Pancreas (tissue), 10 donors: ENCODE results near the gene MAPK12. TPM values are rescaled to one million over a fixed set of nuclear protein-coding genes. Genes with fewer than 3 reads are reported as not detected.
A peak's percentile ranks its signal among the peaks of the same experiment; 100 is the strongest.

ENCODE experiments used
- ATAC-seq, 4 donors: fragments of 200-7000 bp; cut with Tn5 transposase; one replicate each; pipeline versions ENCODE4 v1.8.0 to v1.9.1; 2020; ENCODE audit warnings: mild to moderate bottlenecking in 4 of 4, moderate library complexity in 4 of 4
- DNase-seq, 6 donors: peaks; one replicate each; pipeline ENCODE4 v3.0.0-alpha.2; 2020
- FAIRE-seq: peaks from 2 replicates; lab custom pipeline; 2012; peaks lifted over from hg19 to GRCh38; lab: Jason Lieb, UNC
- H3K27ac ChIP-seq, 4 donors: fragments of 200-600 bp; sonication (generic); 1 replicate in 3 of 4; 2 replicates in 1 of 4; pipeline versions ENCODE4 v1.5.0 to v1.8.0; 2020
- H3K27me3 ChIP-seq, 4 donors: fragments of 200-600 bp; one replicate each; pipeline ENCODE4 v1.8.0; 2021
- H3K36me3 ChIP-seq, 3 donors: fragments of 200-600 bp; sonication (generic) in 1 of 3; one replicate each; pipeline versions ENCODE4 v1.5.0 to v1.8.0; 2020 to 2021
- H3K4me1 ChIP-seq, 3 donors: fragments of 200-600 bp; one replicate each; pipeline ENCODE4 v1.8.0; 2021
- H3K4me3 ChIP-seq, 4 donors: fragments of 200-600 bp; sonication (generic) in 2 of 4; one replicate each; pipeline versions ENCODE4 v1.5.0 to v1.8.0; 2020 to 2021
- H3K9me3 ChIP-seq, 4 donors: fragments of 200-600 bp; one replicate each; pipeline ENCODE4 v1.8.0; 2021
- WGBS, 2 donors: extraction: QIAGEN DNeasy Blood & Tissue Kit; methylation state at CpG; one replicate each; pipeline ENCODE4 v1.1.7; 2013; 5-methylcytosine and 5-hydroxymethylcytosine counted together
- intact Hi-C, 3 donors: fragments of 100-400 bp; cut with DNase I; formaldehyde crosslinking; loops; one replicate each; pipeline versions ENCODE4 v1.11.1 to v1.14.2; 2022
- polyA plus RNA-seq, 2 donors: library from polyadenylated mRNA; stranded (reverse); fragments of 200-250 nt; gene quantifications; one replicate each; pipeline ENCODE4 v1.2.3, GENCODE V29; 2013
- total RNA-seq, 6 donors: library from RNA; stranded (reverse); fragmentation: NEBNext Ultra II Directional in 4 of 6; extraction: Animal tissue kit (Norgen Biotek cat#: 25700) in 4 of 6; gene quantifications; one replicate each; pipeline versions ENCODE4 v1.2.1 to v1.2.4, GENCODE V29; 2021 to 2023
- TF ChIP-seq, protein P1 (sequence below), 4 donors: fragments of 200-600 bp; sonication (generic) in 3 of 4; IDR thresholded peaks; one replicate each; pipeline versions ENCODE4 v1.5.0 to v1.8.0; 2021; ENCODE audit warnings: antibody characterized with exemption in 4 of 4
- donor health status: healthy with polysubstance abuse.
- donor health status: DM: no; HTN: no; CAD: no; lungs with moderate emphysema.
- donor health status: DM: no; HTN: no; CAD: no.
- donor health status: control.
- donor health status: control.
- donor health status: Bipolar disorder and iron deficiency.
- donor health status: DM: yes; HTN: yes; CAD: no.
- donor health status: DM: no; HTN: no; CAD: no.
- donor health status: DM: no; HTN: no; CAD: no.
- donor health status: DM: yes; HTN: yes; CAD: no.

MAPK12 gene
- total and polyA plus RNA-seq, 8 donors = 0.88 to 19.2 (median 2.4) TPM

DNA sequence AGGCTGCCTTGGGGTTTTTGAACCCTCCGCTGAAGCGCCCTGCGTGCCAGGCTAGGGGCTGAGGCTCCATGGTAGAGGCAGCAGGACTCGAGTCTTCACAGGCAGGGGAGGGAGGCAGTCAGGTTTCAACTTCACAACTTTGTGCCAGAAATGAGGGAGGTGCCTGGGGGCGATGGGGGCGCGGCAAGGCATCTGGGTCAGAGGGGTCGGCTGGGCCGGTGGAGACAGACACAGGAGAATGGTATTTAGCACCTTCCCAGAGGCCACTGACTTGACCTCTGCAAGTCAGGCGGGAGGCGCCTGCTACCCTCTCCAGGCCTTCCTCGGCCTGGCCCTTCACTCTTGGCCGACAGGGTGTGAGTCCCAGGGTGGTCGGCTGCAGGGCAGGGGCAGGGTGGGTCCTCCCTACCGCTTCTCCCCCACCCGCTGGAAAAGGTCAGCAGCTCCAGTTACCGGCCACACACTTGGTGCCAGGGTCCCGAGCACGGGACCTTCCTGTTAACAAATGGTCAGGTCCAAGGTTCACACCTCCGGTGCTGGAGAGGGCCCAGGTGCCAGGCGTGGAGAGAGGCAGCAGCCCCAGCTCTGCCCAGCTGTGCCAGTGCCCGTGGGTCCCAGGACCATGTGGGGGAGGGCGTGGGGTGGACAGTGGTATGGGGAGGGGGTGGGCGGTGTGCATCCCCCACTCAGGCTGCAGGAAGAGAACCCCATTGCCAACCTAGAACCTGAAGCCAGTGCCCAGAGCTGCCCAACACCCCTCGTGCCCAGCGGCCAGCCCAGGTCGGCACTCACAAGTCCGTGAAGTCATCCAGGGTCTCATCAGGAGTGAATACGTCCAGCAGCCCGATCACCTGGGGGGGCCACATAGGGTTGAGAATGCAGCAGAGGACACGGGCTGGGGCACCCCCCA, 3.8 kb downstream of the MAPK12 start:
- intact Hi-C loops = loop anchor here in 1 of 3 donors (5.0 kb wide), 1 partner anchor 80 kb away; no protein-coding TSS in a partner anchor
- peak in 1 of 6 donors; percentile 55 for DNase-seq
- H3K4me3 ChIP-seq = no peak overlapping the region
- peak in 3 of 4 donors; percentile 5 to 49 (median 41) for ATAC-seq
- no peak overlapping the region for H3K27ac ChIP-seq
- no peaks in the 10 kb centered on the region for H3K4me1 ChIP-seq
- H3K27me3 ChIP-seq = no peaks in the 10 kb centered on the region
- no peaks in the 10 kb centered on the region for H3K36me3 ChIP-seq
- H3K9me3 ChIP-seq = no peaks in the 10 kb centered on the region
- no peak for FAIRE-seq
- TF ChIP-seq, protein P1, sequence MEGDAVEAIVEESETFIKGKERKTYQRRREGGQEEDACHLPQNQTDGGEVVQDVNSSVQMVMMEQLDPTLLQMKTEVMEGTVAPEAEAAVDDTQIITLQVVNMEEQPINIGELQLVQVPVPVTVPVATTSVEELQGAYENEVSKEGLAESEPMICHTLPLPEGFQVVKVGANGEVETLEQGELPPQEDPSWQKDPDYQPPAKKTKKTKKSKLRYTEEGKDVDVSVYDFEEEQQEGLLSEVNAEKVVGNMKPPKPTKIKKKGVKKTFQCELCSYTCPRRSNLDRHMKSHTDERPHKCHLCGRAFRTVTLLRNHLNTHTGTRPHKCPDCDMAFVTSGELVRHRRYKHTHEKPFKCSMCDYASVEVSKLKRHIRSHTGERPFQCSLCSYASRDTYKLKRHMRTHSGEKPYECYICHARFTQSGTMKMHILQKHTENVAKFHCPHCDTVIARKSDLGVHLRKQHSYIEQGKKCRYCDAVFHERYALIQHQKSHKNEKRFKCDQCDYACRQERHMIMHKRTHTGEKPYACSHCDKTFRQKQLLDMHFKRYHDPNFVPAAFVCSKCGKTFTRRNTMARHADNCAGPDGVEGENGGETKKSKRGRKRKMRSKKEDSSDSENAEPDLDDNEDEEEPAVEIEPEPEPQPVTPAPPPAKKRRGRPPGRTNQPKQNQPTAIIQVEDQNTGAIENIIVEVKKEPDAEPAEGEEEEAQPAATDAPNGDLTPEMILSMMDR (IDR thresholded peaks at IDR 0.05) = no peak
- 49 to 54% methylated on average over 28 to 31 of the region's 31 CpGs for WGBS, 2 donors

DNA sequence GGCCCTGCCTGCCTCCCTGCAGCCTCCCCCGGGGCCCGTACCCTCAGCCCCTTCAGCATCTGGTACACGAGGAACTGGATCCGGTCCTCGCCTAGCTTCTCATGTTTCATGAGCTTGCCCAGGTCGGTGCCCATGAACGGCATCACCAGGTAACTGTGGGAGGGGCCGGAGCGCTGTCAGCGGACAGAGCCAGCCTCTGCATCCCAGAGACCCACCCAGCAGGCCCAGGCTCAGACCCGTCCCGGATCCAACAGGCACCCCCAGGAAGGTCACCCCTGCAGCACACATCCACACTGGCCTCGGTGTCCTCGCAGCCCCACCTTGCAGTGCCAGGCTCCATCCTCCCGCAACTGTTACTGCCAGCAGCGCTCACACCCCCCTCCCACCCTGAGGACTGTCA, 4.4 kb downstream of the MAPK12 start:
- ATAC-seq = no peak
- no peak for DNase-seq
- no peaks in the 10 kb centered on the region for H3K4me1 ChIP-seq
- no peaks in the 10 kb centered on the region for H3K36me3 ChIP-seq
- TF ChIP-seq, protein P1 (IDR thresholded peaks at IDR 0.05) = no peak
- FAIRE-seq = no peak
- no peaks in the 10 kb centered on the region for H3K27me3 ChIP-seq
- no peak overlapping the region for H3K4me3 ChIP-seq
- intact Hi-C loops = loop anchor here in 1 of 3 donors (5.0 kb wide), 1 partner anchor 80 kb away; no protein-coding TSS in a partner anchor
- no peak overlapping the region for H3K27ac ChIP-seq
- H3K9me3 ChIP-seq = no peaks in the 10 kb centered on the region
- 70 to 71% methylated on average over 16 of the region's 16 CpGs for WGBS, 2 donors

DNA sequence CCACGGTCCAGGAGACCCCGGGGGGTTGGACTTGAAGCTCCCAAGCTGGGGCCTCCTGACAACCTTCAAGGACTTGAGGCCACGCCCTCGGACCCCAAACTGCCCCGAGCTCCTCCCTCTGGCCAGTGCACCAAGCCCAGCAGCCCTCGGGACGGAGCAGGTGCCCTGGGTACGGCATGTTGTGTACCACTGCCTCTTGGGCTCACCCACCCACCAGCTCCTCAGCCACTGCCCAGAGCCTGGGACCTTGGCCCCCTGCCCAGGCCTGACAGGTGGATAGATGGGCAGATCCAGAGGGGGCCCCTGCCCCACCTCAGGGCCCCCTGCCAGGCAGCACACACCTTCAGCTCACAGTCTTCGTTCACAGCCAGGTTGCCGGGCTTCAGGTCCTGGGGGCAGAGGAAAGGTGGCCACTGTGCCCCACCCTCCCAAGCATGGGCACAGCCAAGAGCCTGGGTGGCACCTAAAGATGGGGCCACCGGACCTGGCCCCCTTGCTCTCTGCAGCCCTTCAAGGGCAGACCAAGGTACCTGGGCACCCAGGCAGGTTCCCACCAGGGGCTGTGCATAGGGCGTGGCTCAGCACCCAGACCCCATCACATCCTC, 5.1 kb downstream of the MAPK12 start:
- Histone ChIP-seq H3K27me3 (no peaks in the 10 kb centered on the region), H3K4me1 (no peaks in the 10 kb centered on the region), H3K4me3 (no peak overlapping the region), H3K36me3 (no peaks in the 10 kb centered on the region), H3K27ac (no peak overlapping the region), H3K9me3 (no peaks in the 10 kb centered on the region)
- FAIRE-seq = no peak
- TF ChIP-seq, protein P1 (IDR thresholded peaks at IDR 0.05) = no peak
- no peak for ATAC-seq
- WGBS, 2 donors = 52 to 65% methylated on average over 12 of the region's 12 CpGs
- intact Hi-C loops = loop anchor here in 1 of 3 donors (5.0 kb wide), 1 partner anchor 81 kb away; no protein-coding TSS in a partner anchor
- peak in 1 of 6 donors; percentile 61 for DNase-seq

DNA sequence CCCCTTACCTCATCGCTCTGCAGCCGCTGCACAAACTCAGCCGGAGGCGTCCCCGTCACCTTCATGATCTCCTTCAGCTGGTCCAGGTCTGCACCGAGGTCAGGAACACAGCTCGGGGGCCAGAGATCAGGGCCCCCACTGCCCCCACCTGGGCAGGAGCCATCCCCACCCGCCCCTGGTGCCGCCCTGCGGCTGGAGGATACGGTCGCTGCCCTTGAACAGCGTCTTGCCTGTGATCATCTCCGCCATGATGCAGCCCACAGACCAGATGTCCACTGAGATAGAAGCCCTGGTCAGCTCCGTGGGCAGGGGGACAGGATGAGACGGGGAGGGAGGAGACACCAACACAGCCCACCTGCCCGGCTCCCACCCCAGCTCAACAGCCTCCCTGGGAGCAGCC, 5.9 kb downstream of the MAPK12 start:
- Histone ChIP-seq H3K27ac (no peak overlapping the region), H3K4me3 (no peak overlapping the region), H3K4me1 (peaks cover 0 to under 1% (median 0%) of the 10 kb centered on the region in 3 donors), H3K27me3 (no peaks in the 10 kb centered on the region), H3K36me3 (no peaks in the 10 kb centered on the region), H3K9me3 (no peaks in the 10 kb centered on the region)
- WGBS, 2 donors = 76 to 89% methylated on average over 17 of the region's 17 CpGs
- intact Hi-C loops = loop anchor here in 1 of 3 donors (5.0 kb wide), 1 partner anchor 82 kb away; no protein-coding TSS in a partner anchor
- TF ChIP-seq, protein P1 (IDR thresholded peaks at IDR 0.05) = no peak
- no peak for FAIRE-seq
- no peak for DNase-seq
- ATAC-seq = no peak
